Articular chondrocyte of knee joint (primary cell): ENCODE data around the gene ESRP2. TPM values are rescaled to one million over a fixed set of nuclear protein-coding genes. Genes with fewer than 3 reads are reported as not detected.

Experiments used
- small RNA-seq: library from RNA; depleted of rRNA; stranded (forward); fragments of <200 nt; gene quantifications from one replicate; pipeline ENCODE3, GENCODE V24; 2012
- total RNA-seq: library from RNA; depleted of rRNA; stranded (reverse); fragments of >200 nt; gene quantifications from 2 replicates; pipeline ENCODE4 v1.2.3, GENCODE V29; 2012

The ESRP2 gene
- total RNA-seq, result 0.11 and 0.13 TPM in 2 replicates

GRCh38 chr16:68235887-68236136 lies at the start of gene ESRP2:
Gene ESRP2, minus strand, starts transcription at chr16:68236127. Its CDS starts 82 bp downstream, at chr16:68236045.

GRCh38 chr16:68264128-68265077 lies 28.5 kb upstream of the ESRP2 start, which contains the start of gene SLC7A6:
Gene SLC7A6, plus strand, starts transcription at chr16:68264526. Its CDS starts 10,201 bp downstream, at chr16:68274727.

DNA sequence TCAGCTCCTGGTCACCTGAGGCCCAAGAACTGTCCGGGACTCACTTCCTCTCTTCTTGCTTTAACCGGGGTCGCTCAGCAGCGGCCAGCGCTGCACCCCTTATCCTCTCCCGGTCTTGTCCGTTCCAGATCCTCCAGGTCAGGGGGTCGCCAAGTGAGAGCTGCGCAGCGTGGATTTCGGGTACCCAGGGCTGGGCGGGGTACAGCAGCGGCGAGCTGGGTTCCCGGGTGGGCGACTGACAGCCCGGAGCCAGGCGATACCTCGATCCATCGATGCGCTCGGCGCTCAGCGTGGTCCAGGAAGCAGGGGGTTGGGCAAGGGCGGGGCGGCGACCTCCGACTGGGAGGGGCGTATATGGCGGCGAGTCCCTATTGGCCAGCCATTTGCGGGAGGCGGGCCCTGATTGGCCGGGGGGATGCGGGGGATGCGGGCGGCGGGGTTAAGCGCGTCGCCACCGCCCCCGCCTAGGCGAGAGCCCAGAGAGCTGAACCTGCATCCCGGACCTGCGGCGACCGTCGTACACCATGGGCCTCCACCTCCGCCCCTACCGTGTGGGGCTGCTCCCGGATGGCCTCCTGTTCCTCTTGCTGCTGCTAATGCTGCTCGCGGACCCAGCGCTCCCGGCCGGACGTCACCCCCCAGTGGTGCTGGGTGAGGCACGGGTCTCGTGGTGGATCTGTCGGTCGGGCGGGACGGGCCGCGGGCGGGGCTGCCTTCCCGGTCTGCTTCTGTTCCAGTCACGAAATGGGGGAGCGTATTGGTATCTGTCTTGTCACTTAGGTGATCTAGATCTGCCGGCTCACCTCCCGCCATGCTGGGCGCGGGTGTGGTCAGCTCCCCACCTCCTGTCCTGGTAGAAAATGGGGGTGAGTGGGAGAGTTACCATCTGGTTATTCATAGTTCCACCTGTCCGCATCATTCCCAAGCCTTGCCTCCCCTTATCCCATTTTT lies 9.3 kb upstream of the ESRP2 start, which contains the start of gene PLA2G15:
Gene PLA2G15, plus strand, starts transcription at position 471 of the 951 bp plus-strand sequence. Its CDS starts 54 bp downstream, at position 525.

Small RNA genes lying within 50 kb of the gene (small RNA-seq; reads per million reads assigned to genes)
- not detected for gene RF00554
- gene RNU6-1262P, result not detected

Other genes with a start within 250 kb of the ESRP2 start
- not detected in 2 replicates for gene DPEP2, start 236.6 kb downstream of the ESRP2 start, total RNA-seq
- gene DPEP2NB, start 220.2 kb downstream of the ESRP2 start, total RNA-seq, result not detected in 2 replicates
- 8.5 and 8.9 TPM in 2 replicates for gene DDX28, start 212.9 kb downstream of the ESRP2 start, total RNA-seq
- gene DUS2, start 212.8 kb downstream of the ESRP2 start, total RNA-seq, result 10.5 and 13.2 TPM in 2 replicates
- 32.3 and 39.0 TPM in 2 replicates for gene NFATC3, start 150.8 kb downstream of the ESRP2 start, total RNA-seq
- 22.7 and 24.6 TPM in 2 replicates for gene PLA2G15, start 9.2 kb upstream of the ESRP2 start, total RNA-seq
- 35.3 and 41.3 TPM in 2 replicates for gene SLC7A6, start 28.4 kb upstream of the ESRP2 start, total RNA-seq
- 12.0 and 12.4 TPM in 2 replicates for gene SLC7A6OS, start 74.8 kb upstream of the ESRP2 start, total RNA-seq
- gene PRMT7, start 74.9 kb upstream of the ESRP2 start, total RNA-seq, result 35.1 and 45.9 TPM in 2 replicates
- gene SMPD3, start 212.4 kb upstream of the ESRP2 start, total RNA-seq, result 0.26 and 0.32 TPM in 2 replicates